Measurements from ENCODE around the gene CREBBP.

DNA sequence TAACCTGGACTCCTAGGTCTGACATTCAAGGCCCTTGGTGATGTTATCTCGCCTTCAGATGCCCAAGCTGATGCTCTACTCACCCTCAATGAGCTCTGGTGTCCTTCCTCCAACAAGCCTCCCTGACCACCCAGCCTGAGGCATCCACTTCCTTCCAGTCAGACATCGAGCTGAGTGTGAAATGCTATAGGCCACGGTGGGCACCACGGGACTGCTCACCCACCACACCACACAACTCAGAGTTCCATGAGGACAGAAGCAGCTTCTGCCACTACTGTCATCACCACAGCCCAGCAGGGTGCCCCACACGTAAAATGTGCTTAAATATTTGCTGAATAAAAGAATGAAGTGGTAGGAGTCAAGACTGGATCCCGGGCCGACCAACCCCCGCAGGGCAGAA is 12.0 kb downstream of the CREBBP start:
- TF ChIP-seq, protein P1, sequence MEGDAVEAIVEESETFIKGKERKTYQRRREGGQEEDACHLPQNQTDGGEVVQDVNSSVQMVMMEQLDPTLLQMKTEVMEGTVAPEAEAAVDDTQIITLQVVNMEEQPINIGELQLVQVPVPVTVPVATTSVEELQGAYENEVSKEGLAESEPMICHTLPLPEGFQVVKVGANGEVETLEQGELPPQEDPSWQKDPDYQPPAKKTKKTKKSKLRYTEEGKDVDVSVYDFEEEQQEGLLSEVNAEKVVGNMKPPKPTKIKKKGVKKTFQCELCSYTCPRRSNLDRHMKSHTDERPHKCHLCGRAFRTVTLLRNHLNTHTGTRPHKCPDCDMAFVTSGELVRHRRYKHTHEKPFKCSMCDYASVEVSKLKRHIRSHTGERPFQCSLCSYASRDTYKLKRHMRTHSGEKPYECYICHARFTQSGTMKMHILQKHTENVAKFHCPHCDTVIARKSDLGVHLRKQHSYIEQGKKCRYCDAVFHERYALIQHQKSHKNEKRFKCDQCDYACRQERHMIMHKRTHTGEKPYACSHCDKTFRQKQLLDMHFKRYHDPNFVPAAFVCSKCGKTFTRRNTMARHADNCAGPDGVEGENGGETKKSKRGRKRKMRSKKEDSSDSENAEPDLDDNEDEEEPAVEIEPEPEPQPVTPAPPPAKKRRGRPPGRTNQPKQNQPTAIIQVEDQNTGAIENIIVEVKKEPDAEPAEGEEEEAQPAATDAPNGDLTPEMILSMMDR (IDR thresholded peaks at IDR 0.05) = no peak
- TF ChIP-seq POLR2A (IDR thresholded peaks at IDR 0.05; ENCODE audit: low read depth) (no peak), POLR2AphosphoS5 (IDR thresholded peaks at IDR 0.05) (no peak)
